ENCODE data around the gene PCARE.

Gene PCARE

GRCh38 chr2:29041161-29041660 is 33.1 kb downstream of the PCARE start:
- no peak overlapping the region for H3K4me3 ChIP-seq (ENCODE audit: low read depth, low read length)
- no peak for DNase-seq (ENCODE audit: low read depth)
- no peak for TF ChIP-seq CTCF (IDR thresholded peaks at IDR 0.05; ENCODE audit: control insufficient read depth, extremely low read depth, insufficient read depth)

GRCh38 chr2:29040552-29040951 is 33.8 kb downstream of the PCARE start:
- DNase-seq (ENCODE audit: low read depth) = no peak
- no peak overlapping the region for H3K4me3 ChIP-seq (ENCODE audit: low read depth, low read length)
- TF ChIP-seq CTCF (IDR thresholded peaks at IDR 0.05; ENCODE audit: control insufficient read depth, extremely low read depth, insufficient read depth) = no peak

GRCh38 chr2:29039718-29040480 is 34.4 kb downstream of the PCARE start:
- no peak for TF ChIP-seq CTCF (IDR thresholded peaks at IDR 0.05; ENCODE audit: control insufficient read depth, extremely low read depth, insufficient read depth)
- DNase-seq (ENCODE audit: low read depth) = no peak
- H3K4me3 ChIP-seq (ENCODE audit: low read depth, low read length) = no peak overlapping the region

- DNase-seq (ENCODE audit: low read depth) = no peak
- H3K4me3 ChIP-seq (ENCODE audit: low read depth, low read length) = no peak overlapping the region
- TF ChIP-seq CTCF (IDR thresholded peaks at IDR 0.05; ENCODE audit: control insufficient read depth, extremely low read depth, insufficient read depth) = no peak
These were observed 39.1 kb downstream of the PCARE start for GRCh38 chr2:29035016-29035745.

- no peak overlapping the region for H3K4me3 ChIP-seq (ENCODE audit: low read depth, low read length)
- no peak for DNase-seq (ENCODE audit: low read depth)
- TF ChIP-seq CTCF (IDR thresholded peaks at IDR 0.05; ENCODE audit: control insufficient read depth, extremely low read depth, insufficient read depth) = no peak
These were observed 40.7 kb downstream of the PCARE start for GRCh38 chr2:29033656-29034055.

GRCh38 chr2:29033172-29033571 is 41.2 kb downstream of the PCARE start:
- no peak overlapping the region for H3K4me3 ChIP-seq (ENCODE audit: low read depth, low read length)
- DNase-seq (ENCODE audit: low read depth) = no peak
- no peak for TF ChIP-seq CTCF (IDR thresholded peaks at IDR 0.05; ENCODE audit: control insufficient read depth, extremely low read depth, insufficient read depth)

Data from LNCaP clone FGC (cell line).